Muscle of leg (tissue), 11 donors: ENCODE measurements around the gene AGBL4. TPM values are rescaled to one million over a fixed set of nuclear protein-coding genes. Genes with fewer than 3 reads are reported as not detected.
A peak's percentile ranks its signal among the peaks of the same experiment; 100 is the strongest.

Experiments used
- DNase-seq: peaks from one replicate; pipeline ENCODE4 v3.0.0; 2013
- H3K27ac ChIP-seq: one replicate; pipeline ENCODE4 v1.5.1; 2013; ENCODE audit warnings: mild to moderate bottlenecking, low read length, control low read depth
- H3K27me3 ChIP-seq: one replicate; pipeline ENCODE4 v1.6.1; 2013; ENCODE audit warnings: low read length; ENCODE audit not compliant: control insufficient read depth, insufficient read depth
- H3K36me3 ChIP-seq: one replicate; pipeline ENCODE4 v1.6.1; 2013; ENCODE audit warnings: low read length; ENCODE audit not compliant: control insufficient read depth, insufficient read depth
- H3K4me1 ChIP-seq: one replicate; pipeline ENCODE4 v1.6.1; 2013; ENCODE audit warnings: low read length; ENCODE audit not compliant: control insufficient read depth, insufficient read depth
- H3K4me3 ChIP-seq: one replicate; pipeline ENCODE4 v1.5.1; 2013; ENCODE audit warnings: low read length, control low read depth
- H3K9me3 ChIP-seq: replicated peaks from 2 replicates; pipeline ENCODE4 v1.6.1; 2013; ENCODE audit warnings: low read depth, low read length; ENCODE audit not compliant: control insufficient read depth
- WGBS: methylation state at CpG from one replicate; pipeline ENCODE4 v1.1.5; 2013; ENCODE audit warnings: missing lambda C conversion rate; ENCODE audit not compliant: insufficient coverage; 5-methylcytosine and 5-hydroxymethylcytosine counted together
- polyA plus RNA-seq, 8 donors: library from polyadenylated mRNA; unstranded; fragments of 120-200 nt; gene quantifications; one replicate each; pipeline versions ENCODE4 v1.2.1 to v1.2.3, GENCODE V29; 2013; ENCODE audit warnings: inconsistent platforms in 1 of 8, low replicate concordance in 1 of 8; ENCODE audit not compliant: insufficient read length in 8 of 8, insufficient read depth in 1 of 8
- total RNA-seq: library from RNA; stranded (reverse); fragments of 120-200 nt; gene quantifications from one replicate; pipeline ENCODE4 v1.2.4, GENCODE V29; 2013

AGBL4 gene
- total and polyA plus RNA-seq, 9 donors = 0.05 to 0.50 (median 0.18) TPM

DNA sequence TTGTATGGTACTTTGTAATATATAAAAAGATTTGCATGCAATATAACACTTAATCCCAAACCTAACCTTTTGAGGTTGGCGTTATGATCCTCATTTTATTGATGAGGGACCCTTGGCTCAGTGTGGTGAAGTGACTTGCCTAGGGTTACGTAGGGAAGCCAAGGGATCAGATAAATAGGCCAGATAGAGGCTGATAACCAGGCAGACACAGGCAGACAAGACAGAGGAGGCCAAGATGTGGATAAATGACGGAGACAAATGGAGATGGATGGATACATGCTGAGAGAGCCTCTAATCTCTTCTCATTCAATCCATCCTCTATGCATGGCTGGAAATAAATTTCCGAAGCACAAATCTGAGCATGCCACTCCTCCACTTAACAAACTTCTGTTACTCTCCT is 1414.9 kb downstream of the AGBL4 start:
- 75% methylated on average over 2 of the region's 4 CpGs for WGBS
- peaks cover 6% of the 10 kb centered on the region for H3K4me1 ChIP-seq

DNA sequence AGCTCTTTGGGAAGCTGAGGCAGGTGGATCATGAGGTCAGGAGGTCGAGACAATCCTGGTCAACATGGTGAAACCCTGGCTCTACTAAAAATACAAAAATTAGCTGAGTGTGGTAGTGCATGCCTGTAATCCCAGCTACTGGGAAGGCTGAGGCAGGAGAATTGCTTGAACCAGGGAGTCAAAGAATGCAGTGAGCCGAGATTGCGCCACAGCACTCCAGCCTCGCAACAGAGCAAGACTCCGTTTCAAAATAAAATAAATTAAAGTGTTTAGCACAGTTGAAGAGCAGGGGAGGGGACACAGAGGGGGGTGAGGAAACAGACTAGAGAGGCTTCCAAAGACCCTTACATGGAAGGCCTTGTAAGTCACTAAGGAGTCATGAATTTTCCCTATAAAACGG is 1420.5 kb downstream of the AGBL4 start:
- no peak for DNase-seq
- no peaks in the 10 kb centered on the region for H3K27me3 ChIP-seq
- 100% methylated on average over 2 of the region's 6 CpGs for WGBS

More for the DNA sequence above, 1414.9 kb downstream of the AGBL4 start:
- DNase-seq = no peak
- Histone ChIP-seq H3K27me3 (no peaks in the 10 kb centered on the region), H3K36me3 (no peaks in the 10 kb centered on the region), H3K9me3 (no peaks in the 10 kb centered on the region), H3K4me3 (no peak overlapping the region), H3K27ac (no peak overlapping the region)

DNA sequence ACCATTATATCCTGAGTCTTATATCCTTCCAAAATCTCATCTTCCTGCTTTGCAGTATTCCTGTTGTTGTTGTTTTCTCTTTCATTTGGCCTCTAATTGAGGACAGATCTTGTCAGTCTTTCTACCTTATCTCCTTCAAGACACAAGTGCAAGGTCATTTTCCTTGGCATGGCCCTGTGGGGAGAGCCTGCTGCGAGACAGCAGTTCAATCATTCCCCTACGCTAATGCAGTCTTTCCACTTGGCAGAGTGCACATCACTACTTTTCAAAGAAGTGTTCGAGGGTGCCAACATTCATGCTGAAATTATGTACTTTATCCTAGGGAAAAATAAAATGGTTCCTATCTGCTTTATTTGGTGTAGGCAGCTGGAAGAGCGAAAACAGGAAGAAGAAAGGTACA is 1421.4 kb downstream of the AGBL4 start:
- H3K4me3 ChIP-seq = no peak overlapping the region
- 100% methylated on average over 1 of the region's 4 CpGs for WGBS
- no peaks in the 10 kb centered on the region for H3K4me1 ChIP-seq
- H3K27me3 ChIP-seq = no peaks in the 10 kb centered on the region
- no peak overlapping the region for H3K27ac ChIP-seq
- H3K36me3 ChIP-seq = no peaks in the 10 kb centered on the region
- H3K9me3 ChIP-seq = no peaks in the 10 kb centered on the region
- no peak for DNase-seq

More for the DNA sequence above, 1420.5 kb downstream of the AGBL4 start:
- H3K27ac ChIP-seq = no peak overlapping the region
- H3K9me3 ChIP-seq = no peaks in the 10 kb centered on the region
- H3K4me1 ChIP-seq = no peaks in the 10 kb centered on the region
- no peaks in the 10 kb centered on the region for H3K36me3 ChIP-seq
- no peak overlapping the region for H3K4me3 ChIP-seq

GRCh38 chr1:48600182-48600581 is 1423.6 kb downstream of the AGBL4 start:
- Histone ChIP-seq H3K4me1 (no peaks in the 10 kb centered on the region), H3K27me3 (no peaks in the 10 kb centered on the region), H3K9me3 (no peaks in the 10 kb centered on the region), H3K4me3 (no peak overlapping the region), H3K27ac (no peak overlapping the region), H3K36me3 (no peaks in the 10 kb centered on the region)
- no CpG with 5 or more reads among the region's 1 CpG for WGBS
- no peak for DNase-seq

DNA sequence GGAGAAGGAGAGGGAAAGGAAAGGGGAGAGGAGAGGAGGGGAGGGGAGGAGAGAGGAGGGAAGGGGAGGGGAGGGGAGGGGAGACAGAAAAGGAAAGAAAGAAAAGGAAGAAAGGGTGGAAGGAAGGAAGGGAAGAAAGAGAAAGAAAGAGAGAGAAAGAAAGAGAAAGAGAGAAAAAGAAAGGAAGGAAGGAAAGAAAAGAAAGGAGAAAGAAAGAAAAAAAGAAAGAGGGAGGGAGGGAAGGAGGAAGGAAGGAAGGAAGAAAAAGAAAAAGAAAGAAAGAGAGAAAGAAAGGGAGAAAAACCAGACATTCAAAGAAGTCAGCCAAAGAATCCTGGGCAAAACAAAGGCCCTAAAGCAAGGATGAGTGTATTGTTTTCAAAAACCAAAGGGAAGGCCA is 1426.1 kb downstream of the AGBL4 start:
- Histone ChIP-seq H3K27ac (no peak overlapping the region), H3K36me3 (no peaks in the 10 kb centered on the region), H3K4me1 (no peaks in the 10 kb centered on the region), H3K27me3 (no peaks in the 10 kb centered on the region), H3K9me3 (no peaks in the 10 kb centered on the region), H3K4me3 (no peak overlapping the region)
- no peak for DNase-seq

DNA sequence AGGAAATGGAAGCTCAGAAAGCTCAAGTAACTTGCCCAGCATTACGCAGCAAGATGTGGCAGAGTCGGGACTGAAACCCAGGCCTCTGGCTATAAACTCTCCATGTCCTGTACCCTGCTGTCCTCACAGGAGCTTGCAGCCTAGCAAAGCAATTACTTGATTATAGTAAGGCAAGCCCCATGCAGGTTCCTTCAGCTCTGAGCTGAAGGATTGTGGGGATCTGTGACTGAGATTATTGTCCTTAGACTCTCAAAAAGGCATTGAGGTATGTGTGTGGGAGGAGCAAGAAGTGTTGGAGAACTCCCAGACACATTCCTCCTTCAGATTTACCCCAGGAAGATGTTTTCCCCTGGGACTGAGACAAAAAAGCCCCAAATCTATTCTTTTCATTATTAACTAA is 1427.7 kb downstream of the AGBL4 start:
- no peaks in the 10 kb centered on the region for H3K9me3 ChIP-seq
- no peaks in the 10 kb centered on the region for H3K36me3 ChIP-seq
- WGBS = 45% methylated on average over 2 of the region's 2 CpGs
- no peak overlapping the region for H3K27ac ChIP-seq
- H3K4me3 ChIP-seq = no peak overlapping the region
- no peaks in the 10 kb centered on the region for H3K4me1 ChIP-seq
- H3K27me3 ChIP-seq = no peaks in the 10 kb centered on the region
- DNase-seq = peak; percentile 4

DNA sequence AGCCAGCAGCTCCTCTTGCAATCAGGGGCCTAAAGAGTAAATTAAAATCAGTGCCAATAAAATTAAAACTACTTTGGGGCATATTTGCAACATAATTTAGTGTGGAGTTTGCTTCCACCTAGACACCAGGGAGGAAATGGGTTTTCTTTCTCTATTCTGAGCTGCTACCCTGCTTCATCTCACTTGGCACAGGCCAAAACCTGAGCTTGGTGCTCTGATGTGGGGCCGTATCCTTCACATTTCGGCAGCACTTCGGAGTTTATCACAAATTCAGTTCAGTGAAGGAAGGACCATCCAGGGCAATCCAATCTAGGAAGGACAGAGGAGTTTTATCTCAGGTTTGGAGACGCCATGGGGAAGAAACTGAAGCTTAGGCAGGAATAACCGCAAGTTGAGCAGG is 1428.1 kb downstream of the AGBL4 start:
- Histone ChIP-seq H3K4me1 (no peaks in the 10 kb centered on the region), H3K36me3 (no peaks in the 10 kb centered on the region), H3K27ac (no peak overlapping the region), H3K4me3 (no peak overlapping the region), H3K27me3 (no peaks in the 10 kb centered on the region), H3K9me3 (no peaks in the 10 kb centered on the region)
- DNase-seq = no peak
- WGBS = 69% methylated on average over 5 of the region's 5 CpGs

- no peak for DNase-seq
- WGBS = 43% methylated on average over 1 of the region's 1 CpG
- Histone ChIP-seq H3K4me1 (no peaks in the 10 kb centered on the region), H3K4me3 (no peak overlapping the region), H3K36me3 (no peaks in the 10 kb centered on the region), H3K9me3 (no peaks in the 10 kb centered on the region), H3K27me3 (no peaks in the 10 kb centered on the region), H3K27ac (no peak overlapping the region)
Measured at GRCh38 chr1:48592330-48592729, 1431.4 kb downstream of the AGBL4 start.

DNA sequence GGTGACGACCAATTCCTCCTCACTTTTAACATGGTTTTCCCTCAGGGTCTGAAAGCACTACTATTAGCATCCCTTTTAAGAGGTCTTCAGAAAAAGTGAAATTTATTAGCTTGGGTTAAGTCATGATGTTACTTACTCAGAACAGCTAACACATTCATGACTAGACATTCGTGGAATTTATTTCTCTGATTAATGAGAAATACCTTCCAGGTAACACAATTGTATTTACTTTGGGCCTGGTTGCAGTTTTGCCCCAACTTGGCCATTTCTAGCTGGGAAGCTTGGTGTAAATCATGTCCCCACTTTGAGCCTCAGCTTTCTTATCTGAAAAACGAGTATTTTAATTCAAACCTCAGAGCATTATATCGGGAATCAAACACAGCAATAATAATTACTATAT is 1432.6 kb downstream of the AGBL4 start:
- WGBS = no CpG with 5 or more reads among the region's 4 CpGs
- H3K27me3 ChIP-seq = no peaks in the 10 kb centered on the region
- H3K4me1 ChIP-seq = no peaks in the 10 kb centered on the region
- no peak overlapping the region for H3K4me3 ChIP-seq
- no peak for DNase-seq
- H3K27ac ChIP-seq = no peak overlapping the region
- H3K36me3 ChIP-seq = no peaks in the 10 kb centered on the region
- H3K9me3 ChIP-seq = no peaks in the 10 kb centered on the region

GRCh38 chr1:48588061-48588460 is 1435.7 kb downstream of the AGBL4 start:
- no peak overlapping the region for H3K27ac ChIP-seq
- no peak for DNase-seq
- H3K36me3 ChIP-seq = no peaks in the 10 kb centered on the region
- H3K4me3 ChIP-seq = no peak overlapping the region
- no peaks in the 10 kb centered on the region for H3K27me3 ChIP-seq
- no peaks in the 10 kb centered on the region for H3K9me3 ChIP-seq
- H3K4me1 ChIP-seq = no peaks in the 10 kb centered on the region

- Histone ChIP-seq H3K27ac (no peak overlapping the region), H3K36me3 (no peaks in the 10 kb centered on the region), H3K9me3 (no peaks in the 10 kb centered on the region), H3K27me3 (no peaks in the 10 kb centered on the region), H3K4me3 (no peak overlapping the region), H3K4me1 (no peaks in the 10 kb centered on the region)
- DNase-seq = no peak
- 54% methylated on average over 2 of the region's 3 CpGs for WGBS
Measured at GRCh38 chr1:48582408-48582807, 1441.3 kb downstream of the AGBL4 start.
